PFSK-1 (cell line): ENCODE measurements around the gene TNN.

Experiments used
- FOXP2 ChIP-seq: optimal IDR thresholded peaks from 2 replicates; pipeline ENCODE3; 2011; ENCODE audit warnings: borderline replicate concordance, control low read depth, inconsistent platforms; ENCODE audit not compliant: insufficient read depth; ENCODE audit errors: extremely low read length, extremely low read depth
- POLR2AphosphoS5 ChIP-seq: IDR thresholded peaks from 2 replicates; pipeline ENCODE4 v1.6.1; 2012; ENCODE audit warnings: low read depth, mild to moderate bottlenecking, control low read depth, low read length, moderate library complexity
- SIN3A ChIP-seq: IDR thresholded peaks from 2 replicates; pipeline ENCODE4 v1.6.1; 2012; ENCODE audit warnings: mild to moderate bottlenecking, low read length, moderate library complexity, borderline replicate concordance; ENCODE audit not compliant: insufficient read depth
- TAF1 ChIP-seq: IDR thresholded peaks from 2 replicates; pipeline ENCODE4 v1.6.1; 2012; ENCODE audit warnings: low read length, control low read depth, borderline replicate concordance; ENCODE audit not compliant: insufficient read depth
- TF ChIP-seq, protein P1 (sequence below), 2 experiments: IDR thresholded peaks; 2 replicates each; pipeline versions ENCODE4 v1.6.1 to v1.8.0; 2011 to 2012; ENCODE audit warnings: low read depth in 2 of 2, low read length in 2 of 2, control low read depth in 1 of 2, inconsistent platforms in 1 of 2, mild to moderate bottlenecking in 1 of 2, moderate library complexity in 1 of 2; ENCODE audit not compliant: insufficient read depth in 1 of 2

TNN gene

DNA sequence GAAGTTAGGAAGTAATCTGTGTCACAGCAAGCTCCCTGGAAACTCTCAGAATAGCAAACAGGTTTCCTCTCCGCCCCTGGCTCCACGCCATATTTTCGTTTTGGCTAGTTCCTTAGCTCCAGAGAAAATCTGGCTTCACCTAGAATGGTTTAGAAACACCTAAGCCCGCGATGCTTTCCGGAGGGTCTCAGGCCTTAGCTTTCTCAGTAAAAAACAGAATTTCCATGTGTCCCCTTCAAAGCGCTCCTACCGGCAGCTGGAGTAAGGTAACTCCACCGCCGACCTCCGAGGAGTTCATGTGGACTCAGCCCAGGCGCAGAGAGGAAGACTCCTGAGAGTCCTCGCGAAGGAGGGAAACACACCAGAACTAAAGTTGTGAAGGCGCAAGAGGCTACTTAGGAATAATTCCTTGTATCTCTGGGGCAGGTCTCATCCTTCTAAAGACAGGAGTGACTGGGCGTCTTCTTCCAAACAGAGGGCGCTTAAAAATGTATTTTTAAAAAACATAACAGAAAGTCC is 124.5 kb downstream of the TNN start:
- TF ChIP-seq TAF1: no peak
- TF ChIP-seq SIN3A: no peak
- no peak for TF ChIP-seq FOXP2
- no peak for TF ChIP-seq POLR2AphosphoS5
- TF ChIP-seq, protein P1, sequence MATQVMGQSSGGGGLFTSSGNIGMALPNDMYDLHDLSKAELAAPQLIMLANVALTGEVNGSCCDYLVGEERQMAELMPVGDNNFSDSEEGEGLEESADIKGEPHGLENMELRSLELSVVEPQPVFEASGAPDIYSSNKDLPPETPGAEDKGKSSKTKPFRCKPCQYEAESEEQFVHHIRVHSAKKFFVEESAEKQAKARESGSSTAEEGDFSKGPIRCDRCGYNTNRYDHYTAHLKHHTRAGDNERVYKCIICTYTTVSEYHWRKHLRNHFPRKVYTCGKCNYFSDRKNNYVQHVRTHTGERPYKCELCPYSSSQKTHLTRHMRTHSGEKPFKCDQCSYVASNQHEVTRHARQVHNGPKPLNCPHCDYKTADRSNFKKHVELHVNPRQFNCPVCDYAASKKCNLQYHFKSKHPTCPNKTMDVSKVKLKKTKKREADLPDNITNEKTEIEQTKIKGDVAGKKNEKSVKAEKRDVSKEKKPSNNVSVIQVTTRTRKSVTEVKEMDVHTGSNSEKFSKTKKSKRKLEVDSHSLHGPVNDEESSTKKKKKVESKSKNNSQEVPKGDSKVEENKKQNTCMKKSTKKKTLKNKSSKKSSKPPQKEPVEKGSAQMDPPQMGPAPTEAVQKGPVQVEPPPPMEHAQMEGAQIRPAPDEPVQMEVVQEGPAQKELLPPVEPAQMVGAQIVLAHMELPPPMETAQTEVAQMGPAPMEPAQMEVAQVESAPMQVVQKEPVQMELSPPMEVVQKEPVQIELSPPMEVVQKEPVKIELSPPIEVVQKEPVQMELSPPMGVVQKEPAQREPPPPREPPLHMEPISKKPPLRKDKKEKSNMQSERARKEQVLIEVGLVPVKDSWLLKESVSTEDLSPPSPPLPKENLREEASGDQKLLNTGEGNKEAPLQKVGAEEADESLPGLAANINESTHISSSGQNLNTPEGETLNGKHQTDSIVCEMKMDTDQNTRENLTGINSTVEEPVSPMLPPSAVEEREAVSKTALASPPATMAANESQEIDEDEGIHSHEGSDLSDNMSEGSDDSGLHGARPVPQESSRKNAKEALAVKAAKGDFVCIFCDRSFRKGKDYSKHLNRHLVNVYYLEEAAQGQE (IDR thresholded peaks at IDR 0.05; ENCODE audit: insufficient read depth in 1 of 2, low read depth in 2 of 2, low read length in 2 of 2): no peak

DNA sequence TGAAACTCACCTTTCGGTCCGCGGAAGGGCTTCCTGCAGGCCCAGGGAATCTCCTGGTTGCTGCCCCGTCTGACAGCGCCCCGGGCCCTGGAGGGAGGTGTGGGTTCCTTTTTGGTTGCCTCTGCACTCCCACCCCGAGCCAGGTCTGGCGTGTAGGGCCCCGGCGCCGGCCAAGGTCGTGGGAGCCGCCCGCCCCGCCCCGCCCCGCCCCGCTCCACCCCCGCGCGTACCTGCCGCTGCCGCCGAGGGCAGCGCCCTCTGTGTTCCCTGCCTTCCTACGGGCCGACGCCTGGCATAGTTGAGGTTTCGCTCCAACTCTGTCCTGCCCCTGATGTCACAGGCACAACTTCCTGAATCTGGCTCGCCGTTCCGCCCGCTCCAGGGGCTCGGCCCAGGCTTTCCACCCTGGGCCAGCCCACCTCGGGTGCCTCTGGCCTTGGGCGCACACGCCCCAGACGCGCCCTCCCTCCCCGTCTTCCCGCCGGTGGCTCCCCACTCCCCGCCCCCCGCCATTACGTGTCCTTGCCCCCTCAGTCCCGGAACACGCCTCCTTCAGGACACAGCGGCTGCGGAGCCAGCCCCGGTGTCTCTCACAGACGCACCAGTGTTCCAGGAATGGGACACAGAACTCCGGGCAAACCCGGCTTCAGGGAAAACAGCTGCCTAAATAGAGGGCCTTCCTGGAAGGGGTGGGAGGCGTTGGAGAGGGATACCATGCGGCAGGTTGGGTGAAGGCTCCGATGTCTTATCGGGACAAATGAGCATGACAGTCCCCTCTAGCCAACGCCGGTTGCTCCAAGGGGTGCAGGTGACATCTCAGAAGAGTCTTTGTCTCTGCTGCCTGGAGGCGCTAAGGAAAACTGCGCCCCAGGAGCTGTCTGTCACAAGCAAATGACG is 125.2 kb downstream of the TNN start, which contains the start of gene KIAA0040:
KIAA0040 (minus strand) TSS at position 147 of the 897 bp plus-strand sequence. CDS start 31,763 bp downstream, outside the sequence.
- TF ChIP-seq POLR2AphosphoS5: no peak
- TF ChIP-seq SIN3A: no peak
- TF ChIP-seq TAF1: no peak
- no peak for TF ChIP-seq FOXP2
- TF ChIP-seq, protein P1 (IDR thresholded peaks at IDR 0.05; ENCODE audit: insufficient read depth in 1 of 2, low read depth in 2 of 2, low read length in 2 of 2): no peak

DNA sequence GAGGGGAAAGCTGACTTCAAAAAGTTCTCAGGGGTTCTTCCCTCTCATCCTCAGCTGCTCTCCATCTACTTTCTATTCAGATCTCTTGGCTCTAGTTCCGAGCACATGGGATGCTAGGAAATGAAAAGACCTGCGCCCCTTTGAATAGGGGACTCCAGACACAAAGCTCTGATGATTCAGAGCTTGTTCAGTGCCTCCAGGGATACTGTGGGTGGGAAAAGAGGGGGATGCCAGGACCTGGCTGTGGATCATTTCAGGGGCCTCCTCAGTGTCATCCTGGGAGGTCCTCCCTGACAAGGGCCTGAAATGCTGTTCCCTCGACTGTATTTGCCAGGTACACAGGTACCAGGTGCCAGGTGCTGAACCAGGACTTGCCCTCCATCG is 125.9 kb downstream of the TNN start:
- TF ChIP-seq FOXP2 (no peak), SIN3A (no peak), TAF1 (no peak), POLR2AphosphoS5 (no peak)
- TF ChIP-seq, protein P1 (IDR thresholded peaks at IDR 0.05; ENCODE audit: insufficient read depth in 1 of 2, low read depth in 2 of 2, low read length in 2 of 2): no peak

DNA sequence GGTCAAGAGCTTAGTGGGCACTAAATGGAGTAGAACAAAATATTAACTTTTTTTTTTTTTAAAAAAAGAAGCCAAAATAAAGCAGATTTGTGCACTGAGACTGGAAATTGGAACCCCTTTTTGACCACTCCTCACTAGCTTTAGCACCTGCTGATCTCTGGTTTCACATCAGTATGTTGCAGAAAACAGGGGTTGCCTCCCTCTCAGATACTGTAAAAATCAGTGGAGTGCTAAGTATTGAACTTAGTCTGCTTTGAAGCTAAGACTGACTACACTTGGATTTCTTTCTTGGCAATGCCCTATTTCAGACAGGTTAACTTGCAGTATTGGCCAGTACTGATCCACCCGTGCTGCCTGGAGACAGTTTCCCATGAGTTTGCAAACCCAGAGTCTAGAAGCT is 127.6 kb downstream of the TNN start:
- no peak for TF ChIP-seq FOXP2
- TF ChIP-seq SIN3A: no peak

DNA sequence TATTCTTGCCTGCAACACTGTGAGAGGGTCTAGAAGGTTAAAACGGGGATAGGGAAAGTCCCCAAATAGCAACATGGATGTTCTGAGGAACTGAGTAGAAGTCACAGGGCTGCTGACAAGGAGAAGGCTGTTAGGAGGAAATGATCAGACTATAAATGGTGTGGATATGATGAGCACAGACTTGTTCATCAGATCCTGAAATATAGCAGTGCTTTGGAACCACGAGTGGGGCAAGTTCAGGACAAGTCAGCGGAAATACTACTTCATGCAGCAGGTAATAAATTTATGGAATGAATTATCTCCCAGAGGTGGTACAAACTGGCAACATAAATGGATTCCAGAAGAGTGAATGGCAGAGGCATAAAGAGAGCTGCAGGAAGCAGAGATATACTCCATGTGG is 128.2 kb downstream of the TNN start:
- TF ChIP-seq, protein P1 (IDR thresholded peaks at IDR 0.05; ENCODE audit: insufficient read depth in 1 of 2, low read depth in 2 of 2, low read length in 2 of 2): no peak
- no peak for TF ChIP-seq TAF1
- TF ChIP-seq SIN3A: no peak
- no peak for TF ChIP-seq POLR2AphosphoS5
- no peak for TF ChIP-seq FOXP2
